Suprapubic skin (tissue), 3 donors: ENCODE measurements around the gene CCDC85A.

Source experiments
- POLR2AphosphoS5 ChIP-seq, 3 donors: sonication (generic); formaldehyde crosslinking; IDR thresholded peaks; one replicate each; pipeline ENCODE4 v1.6.1; 2017; ENCODE audit warnings: antibody characterized with exemption in 3 of 3
- TF ChIP-seq, protein P1 (sequence below), 2 donors: fragments of 200-600 bp in 1 of 2; fragments of 450-650 bp in 1 of 2; sonication (generic) in 1 of 2; IDR thresholded peaks; one replicate each; pipeline ENCODE4 v1.5.1; 2016 to 2019; ENCODE audit warnings: antibody characterized with exemption in 2 of 2, mild to moderate bottlenecking in 1 of 2, moderate library complexity in 1 of 2

DNA sequence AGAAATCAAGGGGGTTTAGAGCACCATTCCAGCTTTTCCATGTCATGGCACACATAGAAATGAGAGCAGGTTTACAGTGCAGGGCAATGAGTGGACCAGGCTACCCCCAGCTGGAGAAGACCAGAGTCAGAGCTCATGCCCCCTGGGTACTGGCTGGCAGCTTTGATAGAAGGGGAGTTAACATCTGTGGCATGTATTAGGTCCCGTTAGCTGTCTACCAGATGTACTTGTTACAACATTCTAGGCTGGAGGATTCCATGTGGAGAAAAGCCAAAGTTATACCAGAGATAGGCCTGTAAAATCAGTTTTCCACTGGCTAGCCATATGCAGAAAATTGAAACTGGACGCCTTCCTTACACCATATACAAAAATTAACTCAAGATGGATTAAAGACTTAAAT, 109.2 kb downstream of the CCDC85A start:
- TF ChIP-seq, protein P1, sequence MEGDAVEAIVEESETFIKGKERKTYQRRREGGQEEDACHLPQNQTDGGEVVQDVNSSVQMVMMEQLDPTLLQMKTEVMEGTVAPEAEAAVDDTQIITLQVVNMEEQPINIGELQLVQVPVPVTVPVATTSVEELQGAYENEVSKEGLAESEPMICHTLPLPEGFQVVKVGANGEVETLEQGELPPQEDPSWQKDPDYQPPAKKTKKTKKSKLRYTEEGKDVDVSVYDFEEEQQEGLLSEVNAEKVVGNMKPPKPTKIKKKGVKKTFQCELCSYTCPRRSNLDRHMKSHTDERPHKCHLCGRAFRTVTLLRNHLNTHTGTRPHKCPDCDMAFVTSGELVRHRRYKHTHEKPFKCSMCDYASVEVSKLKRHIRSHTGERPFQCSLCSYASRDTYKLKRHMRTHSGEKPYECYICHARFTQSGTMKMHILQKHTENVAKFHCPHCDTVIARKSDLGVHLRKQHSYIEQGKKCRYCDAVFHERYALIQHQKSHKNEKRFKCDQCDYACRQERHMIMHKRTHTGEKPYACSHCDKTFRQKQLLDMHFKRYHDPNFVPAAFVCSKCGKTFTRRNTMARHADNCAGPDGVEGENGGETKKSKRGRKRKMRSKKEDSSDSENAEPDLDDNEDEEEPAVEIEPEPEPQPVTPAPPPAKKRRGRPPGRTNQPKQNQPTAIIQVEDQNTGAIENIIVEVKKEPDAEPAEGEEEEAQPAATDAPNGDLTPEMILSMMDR (IDR thresholded peaks at IDR 0.05) = no peak
- no peak for TF ChIP-seq POLR2AphosphoS5 (IDR thresholded peaks at IDR 0.05)
